Fibroblast of gingiva (primary cell): ENCODE data around the gene TATDN3.
"Not testable (repeated sequence)": the region's sequence is repeated elsewhere in the genome, so short reads cannot be mapped to it uniquely, and the experiment has no call there.

Experiments
- DNase-seq: peaks from one replicate; pipeline ENCODE4 v3.0.0-alpha.2; 2011; ENCODE audit warnings: low read depth

The TATDN3 gene

GRCh38 chr1:212828395-212828794 is 36.7 kb downstream of the TATDN3 start:
- DNase-seq: no peak

GRCh38 chr1:212833211-212834207 is 41.8 kb downstream of the TATDN3 start:
- not testable (repeated sequence) for DNase-seq

GRCh38 chr1:212838145-212838544 is 46.5 kb downstream of the TATDN3 start:
- no peak for DNase-seq

GRCh38 chr1:212844521-212844920 is 52.8 kb downstream of the TATDN3 start:
- not testable (repeated sequence) for DNase-seq

GRCh38 chr1:212847549-212847948 is 55.9 kb downstream of the TATDN3 start, which contains the start of gene SPATA45:
Gene SPATA45 (minus strand): TSS chr1:212847649. CDS start chr1:212836149, 11,500 bp downstream.
- no peak for DNase-seq

- no peak for DNase-seq
These were observed 60.5 kb downstream of the TATDN3 start for GRCh38 chr1:212852105-212852688.

GRCh38 chr1:212853658-212854057 is 62.0 kb downstream of the TATDN3 start:
- DNase-seq: no peak

- no peak for DNase-seq
These were observed 65.1 kb downstream of the TATDN3 start for GRCh38 chr1:212856755-212857154.

GRCh38 chr1:212857992-212858460 is 66.3 kb downstream of the TATDN3 start, which contains the start of gene FLVCR1:
Gene FLVCR1 (plus strand): TSS chr1:212858275. CDS start chr1:212858453, 178 bp downstream.
- DNase-seq: peak; percentile 94

- peak; percentile 23 for DNase-seq
These were observed 67.0 kb downstream of the TATDN3 start for GRCh38 chr1:212858461-212859265.

- no peak for DNase-seq
These were observed 69.3 kb downstream of the TATDN3 start for GRCh38 chr1:212860713-212861581.

GRCh38 chr1:212862111-212862690 is 70.5 kb downstream of the TATDN3 start:
- no peak for DNase-seq

- DNase-seq: not testable (repeated sequence)
These were observed 71.7 kb downstream of the TATDN3 start for GRCh38 chr1:212863345-212863744.

- DNase-seq: no peak
These were observed 72.5 kb downstream of the TATDN3 start for GRCh38 chr1:212864201-212864600.
